Measurements from ENCODE around the gene HOXB9. TPM values are rescaled to one million over a fixed set of nuclear protein-coding genes. Genes with fewer than 3 reads are reported as not detected.

The HOXB9 gene
- total and polyA plus RNA-seq, 8 donors = 11.3 TPM; not detected in 7

- H3K36me3 ChIP-seq = no peaks in the 10 kb centered on the region
- peaks cover 26 to 49% (median 43%) of the 10 kb centered on the region in 4 donors for H3K4me1 ChIP-seq
- intact Hi-C loops (cut with DNase I; ENCODE audit: low total_unique reads) = no loop called here
- H3K4me3 ChIP-seq = peak overlapping the region in 2 of 4 donors; percentile 61 to 62
- H3K27me3 ChIP-seq = peaks cover 0 to 100% (median 100%) of the 10 kb centered on the region in 3 donors
- peak overlapping the region in 2 of 5 donors; percentile 88 to 93 for H3K27ac ChIP-seq
- TF ChIP-seq CTCF (IDR thresholded peaks at IDR 0.05) = no peak
- TF ChIP-seq EP300 (IDR thresholded peaks at IDR 0.05) = no peak
- TF ChIP-seq POLR2A (IDR thresholded peaks at IDR 0.05) = no peak
- TF ChIP-seq POLR2AphosphoS5 (IDR thresholded peaks at IDR 0.05) = no peak
- peaks cover 0 to 3% (median 0%) of the 10 kb centered on the region in 4 donors for H3K9me3 ChIP-seq
- no peak for DNase-seq
Observed at GRCh38 chr17:48609033-48609432, 17.1 kb downstream of the HOXB9 start.

GRCh38 chr17:48608494-48608834, 17.7 kb downstream of the HOXB9 start:
- TF ChIP-seq EP300 (IDR thresholded peaks at IDR 0.05) (no peak), CTCF (IDR thresholded peaks at IDR 0.05) (no peak), POLR2AphosphoS5 (IDR thresholded peaks at IDR 0.05) (no peak), POLR2A (IDR thresholded peaks at IDR 0.05) (no peak)
- intact Hi-C loops (cut with DNase I; ENCODE audit: low total_unique reads) = no loop called here
- Histone ChIP-seq H3K4me3 (no peak overlapping the region), H3K27ac (peak overlapping the region in 2 of 5 donors; percentile 93 to 95), H3K4me1 (peaks cover 20 to 44% (median 38%) of the 10 kb centered on the region in 4 donors), H3K27me3 (peaks cover 0 to 100% (median 100%) of the 10 kb centered on the region in 3 donors), H3K36me3 (no peaks in the 10 kb centered on the region), H3K9me3 (peaks cover 0 to 3% (median 0%) of the 10 kb centered on the region in 4 donors)
- no peak for DNase-seq
- WGBS, 5 donors = 78 to 84% (median 83%) methylated on average over 1 of the region's 1 CpG

- no peak for DNase-seq
- H3K9me3 ChIP-seq = peaks cover 0 to 3% (median 0%) of the 10 kb centered on the region in 4 donors
- no peaks in the 10 kb centered on the region for H3K36me3 ChIP-seq
- H3K27me3 ChIP-seq = peaks cover 0 to 100% (median 100%) of the 10 kb centered on the region in 3 donors
- WGBS, 5 donors = 40 to 65% (median 57%) methylated on average over 9 of the region's 9 CpGs
- peak overlapping the region in 2 of 5 donors; percentile 81 to 95 for H3K27ac ChIP-seq
- H3K4me1 ChIP-seq = peaks cover 11 to 45% (median 37%) of the 10 kb centered on the region in 4 donors
- TF ChIP-seq POLR2AphosphoS5 (IDR thresholded peaks at IDR 0.05) = no peak
- no peak for TF ChIP-seq CTCF (IDR thresholded peaks at IDR 0.05)
- no peak for TF ChIP-seq EP300 (IDR thresholded peaks at IDR 0.05)
- no peak for TF ChIP-seq POLR2A (IDR thresholded peaks at IDR 0.05)
- intact Hi-C loops (cut with DNase I; ENCODE audit: low total_unique reads) = no loop called here
- no peak overlapping the region for H3K4me3 ChIP-seq
Observed at GRCh38 chr17:48606892-48607614, 19.1 kb downstream of the HOXB9 start.

- peak overlapping the region in 1 of 4 donors; percentile 5 for H3K4me3 ChIP-seq
- no peak for DNase-seq
- 36 to 64% (median 42%) methylated on average over 41 of the region's 41 CpGs for WGBS, 5 donors
- intact Hi-C loops (cut with DNase I; ENCODE audit: low total_unique reads) = no loop called here
- TF ChIP-seq CTCF (IDR thresholded peaks at IDR 0.05) (no peak), EP300 (IDR thresholded peaks at IDR 0.05) (no peak), POLR2AphosphoS5 (IDR thresholded peaks at IDR 0.05) (no peak), POLR2A (IDR thresholded peaks at IDR 0.05) (no peak)
- H3K4me1 ChIP-seq = peaks cover 3 to 45% (median 36%) of the 10 kb centered on the region in 4 donors
- peaks cover 0 to 3% (median 0%) of the 10 kb centered on the region in 4 donors for H3K9me3 ChIP-seq
- peak overlapping the region in 2 of 5 donors; percentile 81 to 95 for H3K27ac ChIP-seq
- no peaks in the 10 kb centered on the region for H3K36me3 ChIP-seq
- H3K27me3 ChIP-seq = peaks cover 0 to 100% (median 100%) of the 10 kb centered on the region in 3 donors
Observed at GRCh38 chr17:48605991-48606891, 19.9 kb downstream of the HOXB9 start.
